ENCODE data around the gene UTF1.

DNA sequence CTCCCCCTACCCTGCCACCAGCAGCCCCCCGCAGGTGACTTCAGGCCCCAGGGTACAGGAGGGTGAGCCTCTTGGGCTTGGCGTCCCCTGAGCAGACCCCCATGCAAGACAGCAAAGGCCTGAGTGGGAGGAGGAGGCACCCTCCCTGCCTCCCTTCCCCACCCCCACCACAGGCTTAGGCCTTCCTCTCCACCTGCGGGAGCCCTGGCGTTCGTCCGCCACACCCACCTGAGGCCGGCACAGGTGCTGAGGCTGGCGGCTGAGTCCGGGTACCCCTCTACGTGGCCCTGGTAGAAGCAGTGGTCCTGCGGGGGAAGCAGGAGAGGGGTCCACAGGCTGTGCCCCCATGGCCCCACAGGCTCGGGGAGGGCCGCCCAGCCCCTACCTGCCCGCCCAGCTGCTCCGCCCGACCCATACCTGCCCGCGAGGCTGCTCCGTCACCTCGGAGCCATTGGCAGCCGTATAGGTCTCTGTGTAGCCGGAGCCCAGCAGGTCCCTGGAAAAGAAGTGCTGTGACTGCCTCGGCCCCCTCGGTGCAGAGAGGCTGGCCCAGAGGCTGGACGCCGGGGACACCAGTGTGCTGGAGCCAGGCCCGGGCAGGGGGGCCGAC is 43.6 kb downstream of the UTF1 start:
- TF ChIP-seq CTCF (IDR thresholded peaks at IDR 0.05) (no peak), POLR2AphosphoS5 (IDR thresholded peaks at IDR 0.05) (no peak), POLR2A (IDR thresholded peaks at IDR 0.05) (no peak), EP300 (IDR thresholded peaks at IDR 0.05) (no peak)
